Measurements from ENCODE around the gene ZNF467.
A peak's percentile ranks its signal among the peaks of the same experiment; 100 is the strongest.

Gene ZNF467

GRCh38 chr7:149776289-149776688, 2.9 kb upstream of the ZNF467 start:
- Histone ChIP-seq H3K27ac (ENCODE audit: low read length) (no peak overlapping the region), H3K9me3 (ENCODE audit: control insufficient read depth, low read depth, low read length) (no peaks in the 10 kb centered on the region), H3K27me3 (ENCODE audit: control insufficient read depth, insufficient read depth, low read length) (peaks cover 23% of the 10 kb centered on the region), H3K36me3 (ENCODE audit: control insufficient read depth, low read depth, low read length) (no peaks in the 10 kb centered on the region), H3K4me3 (ENCODE audit: low read length) (no peak overlapping the region), H3K4me1 (ENCODE audit: control insufficient read depth, low read depth, low read length) (peaks cover 10% of the 10 kb centered on the region), H3K9ac (ENCODE audit: low read length) (no peak overlapping the region)

- peaks cover 34% of the 10 kb centered on the region for H3K27me3 ChIP-seq (ENCODE audit: control insufficient read depth, insufficient read depth, low read length)
- H3K9ac ChIP-seq (ENCODE audit: low read length), result no peak overlapping the region
- H3K27ac ChIP-seq (ENCODE audit: low read length), result no peak overlapping the region
- no peak overlapping the region for H3K4me3 ChIP-seq (ENCODE audit: low read length)
- no peaks in the 10 kb centered on the region for H3K9me3 ChIP-seq (ENCODE audit: control insufficient read depth, low read depth, low read length)
- H3K4me1 ChIP-seq (ENCODE audit: control insufficient read depth, low read depth, low read length), result peaks cover 16% of the 10 kb centered on the region
- H3K36me3 ChIP-seq (ENCODE audit: control insufficient read depth, low read depth, low read length), result no peaks in the 10 kb centered on the region
These were observed 1.8 kb upstream of the ZNF467 start for GRCh38 chr7:149775176-149775556.

GRCh38 chr7:149774237-149775175, 1.1 kb upstream of the ZNF467 start:
- Histone ChIP-seq H3K9me3 (ENCODE audit: control insufficient read depth, low read depth, low read length) (no peaks in the 10 kb centered on the region), H3K36me3 (ENCODE audit: control insufficient read depth, low read depth, low read length) (no peaks in the 10 kb centered on the region), H3K4me1 (ENCODE audit: control insufficient read depth, low read depth, low read length) (peaks cover 16% of the 10 kb centered on the region), H3K9ac (ENCODE audit: low read length) (no peak overlapping the region), H3K27ac (ENCODE audit: low read length) (no peak overlapping the region), H3K27me3 (ENCODE audit: control insufficient read depth, insufficient read depth, low read length) (peaks cover 40% of the 10 kb centered on the region), H3K4me3 (ENCODE audit: low read length) (peak overlapping the region; percentile 65)

- Histone ChIP-seq H3K9me3 (ENCODE audit: control insufficient read depth, low read depth, low read length) (no peaks in the 10 kb centered on the region), H3K27ac (ENCODE audit: low read length) (no peak overlapping the region), H3K27me3 (ENCODE audit: control insufficient read depth, insufficient read depth, low read length) (peaks cover 55% of the 10 kb centered on the region), H3K36me3 (ENCODE audit: control insufficient read depth, low read depth, low read length) (no peaks in the 10 kb centered on the region), H3K4me3 (ENCODE audit: low read length) (peak overlapping the region; percentile 65), H3K4me1 (ENCODE audit: control insufficient read depth, low read depth, low read length) (peaks cover 16% of the 10 kb centered on the region), H3K9ac (ENCODE audit: low read length) (no peak overlapping the region)
These were observed 393 bp downstream of the ZNF467 start for GRCh38 chr7:149772956-149773434.

GRCh38 chr7:149772241-149772955, 990 bp downstream of the ZNF467 start:
- peaks cover 16% of the 10 kb centered on the region for H3K4me1 ChIP-seq (ENCODE audit: control insufficient read depth, low read depth, low read length)
- no peaks in the 10 kb centered on the region for H3K9me3 ChIP-seq (ENCODE audit: control insufficient read depth, low read depth, low read length)
- H3K27ac ChIP-seq (ENCODE audit: low read length), result no peak overlapping the region
- H3K36me3 ChIP-seq (ENCODE audit: control insufficient read depth, low read depth, low read length), result no peaks in the 10 kb centered on the region
- peak overlapping the region; percentile 64 for H3K4me3 ChIP-seq (ENCODE audit: low read length)
- H3K27me3 ChIP-seq (ENCODE audit: control insufficient read depth, insufficient read depth, low read length), result peaks cover 61% of the 10 kb centered on the region
- H3K9ac ChIP-seq (ENCODE audit: low read length), result no peak overlapping the region

- no peak overlapping the region for H3K27ac ChIP-seq (ENCODE audit: low read length)
- no peaks in the 10 kb centered on the region for H3K36me3 ChIP-seq (ENCODE audit: control insufficient read depth, low read depth, low read length)
- H3K4me3 ChIP-seq (ENCODE audit: low read length), result peak overlapping the region; percentile 67
- peaks cover 68% of the 10 kb centered on the region for H3K27me3 ChIP-seq (ENCODE audit: control insufficient read depth, insufficient read depth, low read length)
- peaks cover 16% of the 10 kb centered on the region for H3K4me1 ChIP-seq (ENCODE audit: control insufficient read depth, low read depth, low read length)
- H3K9ac ChIP-seq (ENCODE audit: low read length), result no peak overlapping the region
- H3K9me3 ChIP-seq (ENCODE audit: control insufficient read depth, low read depth, low read length), result no peaks in the 10 kb centered on the region
These were observed 1.6 kb downstream of the ZNF467 start for GRCh38 chr7:149771720-149772240.

- Histone ChIP-seq H3K4me1 (ENCODE audit: control insufficient read depth, low read depth, low read length) (peaks cover 19% of the 10 kb centered on the region), H3K27ac (ENCODE audit: low read length) (no peak overlapping the region), H3K9me3 (ENCODE audit: control insufficient read depth, low read depth, low read length) (no peaks in the 10 kb centered on the region), H3K36me3 (ENCODE audit: control insufficient read depth, low read depth, low read length) (no peaks in the 10 kb centered on the region), H3K27me3 (ENCODE audit: control insufficient read depth, insufficient read depth, low read length) (peaks cover 76% of the 10 kb centered on the region), H3K9ac (ENCODE audit: low read length) (no peak overlapping the region), H3K4me3 (ENCODE audit: low read length) (peak overlapping the region; percentile 32)
These were observed 2.4 kb downstream of the ZNF467 start for GRCh38 chr7:149770728-149771636.

- Histone ChIP-seq H3K4me1 (ENCODE audit: control insufficient read depth, low read depth, low read length) (peaks cover 22% of the 10 kb centered on the region), H3K4me3 (ENCODE audit: low read length) (no peak overlapping the region), H3K9me3 (ENCODE audit: control insufficient read depth, low read depth, low read length) (no peaks in the 10 kb centered on the region), H3K27ac (ENCODE audit: low read length) (no peak overlapping the region), H3K9ac (ENCODE audit: low read length) (no peak overlapping the region), H3K27me3 (ENCODE audit: control insufficient read depth, insufficient read depth, low read length) (peaks cover 77% of the 10 kb centered on the region), H3K36me3 (ENCODE audit: control insufficient read depth, low read depth, low read length) (no peaks in the 10 kb centered on the region)
These were observed 3.5 kb downstream of the ZNF467 start for GRCh38 chr7:149769915-149770314.

GRCh38 chr7:149768931-149769330, 4.5 kb downstream of the ZNF467 start:
- no peak overlapping the region for H3K27ac ChIP-seq (ENCODE audit: low read length)
- H3K36me3 ChIP-seq (ENCODE audit: control insufficient read depth, low read depth, low read length), result no peaks in the 10 kb centered on the region
- peaks cover 77% of the 10 kb centered on the region for H3K27me3 ChIP-seq (ENCODE audit: control insufficient read depth, insufficient read depth, low read length)
- no peak overlapping the region for H3K9ac ChIP-seq (ENCODE audit: low read length)
- H3K4me1 ChIP-seq (ENCODE audit: control insufficient read depth, low read depth, low read length), result peaks cover 17% of the 10 kb centered on the region
- H3K9me3 ChIP-seq (ENCODE audit: control insufficient read depth, low read depth, low read length), result no peaks in the 10 kb centered on the region
- no peak overlapping the region for H3K4me3 ChIP-seq (ENCODE audit: low read length)

- H3K9ac ChIP-seq (ENCODE audit: low read length), result no peak overlapping the region
- peaks cover 92% of the 10 kb centered on the region for H3K27me3 ChIP-seq (ENCODE audit: control insufficient read depth, insufficient read depth, low read length)
- no peaks in the 10 kb centered on the region for H3K36me3 ChIP-seq (ENCODE audit: control insufficient read depth, low read depth, low read length)
- no peak overlapping the region for H3K27ac ChIP-seq (ENCODE audit: low read length)
- H3K4me1 ChIP-seq (ENCODE audit: control insufficient read depth, low read depth, low read length), result peaks cover 17% of the 10 kb centered on the region
- H3K9me3 ChIP-seq (ENCODE audit: control insufficient read depth, low read depth, low read length), result no peaks in the 10 kb centered on the region
- H3K4me3 ChIP-seq (ENCODE audit: low read length), result no peak overlapping the region
These were observed 6.3 kb downstream of the ZNF467 start for GRCh38 chr7:149767068-149767467.
